Measurements from ENCODE around the gene CMSS1.

The CMSS1 gene

GRCh38 chr3:99918715-99919114, 101.1 kb downstream of the CMSS1 start:
- in situ Hi-C loops (cut with HindIII; ENCODE audit: low sequenced_read_pairs): no loop called here
- no peak for DNase-seq (ENCODE audit: low read depth)
- no peak overlapping the region for H3K4me3 ChIP-seq (ENCODE audit: low read depth, low read length)
- TF ChIP-seq CTCF (IDR thresholded peaks at IDR 0.05; ENCODE audit: low read depth, low read length, missing control alignments): no peak

GRCh38 chr3:99919694-99920093, 102.0 kb downstream of the CMSS1 start:
- no peak for TF ChIP-seq CTCF (IDR thresholded peaks at IDR 0.05; ENCODE audit: low read depth, low read length, missing control alignments)
- no peak for DNase-seq (ENCODE audit: low read depth)
- in situ Hi-C loops (cut with HindIII; ENCODE audit: low sequenced_read_pairs): no loop called here
- no peak overlapping the region for H3K4me3 ChIP-seq (ENCODE audit: low read depth, low read length)

GRCh38 chr3:99920481-99921376, 103.1 kb downstream of the CMSS1 start:
- no peak overlapping the region for H3K4me3 ChIP-seq (ENCODE audit: low read depth, low read length)
- in situ Hi-C loops (cut with HindIII; ENCODE audit: low sequenced_read_pairs): no loop called here
- no peak for TF ChIP-seq CTCF (IDR thresholded peaks at IDR 0.05; ENCODE audit: low read depth, low read length, missing control alignments)
- DNase-seq (ENCODE audit: low read depth): no peak

- in situ Hi-C loops (cut with HindIII; ENCODE audit: low sequenced_read_pairs): no loop called here
- no peak overlapping the region for H3K4me3 ChIP-seq (ENCODE audit: low read depth, low read length)
Observed at GRCh38 chr3:99921377-99921695, 103.7 kb downstream of the CMSS1 start.

GRCh38 chr3:99921986-99922385, 104.3 kb downstream of the CMSS1 start:
- no peak for TF ChIP-seq CTCF (IDR thresholded peaks at IDR 0.05; ENCODE audit: low read depth, low read length, missing control alignments)
- no peak overlapping the region for H3K4me3 ChIP-seq (ENCODE audit: low read depth, low read length)
- in situ Hi-C loops (cut with HindIII; ENCODE audit: low sequenced_read_pairs): no loop called here
- DNase-seq (ENCODE audit: low read depth): peak; percentile 43

More at GRCh38 chr3:99921377-99921695, 103.7 kb downstream of the CMSS1 start:
- DNase-seq (ENCODE audit: low read depth): no peak
- no peak for TF ChIP-seq CTCF (IDR thresholded peaks at IDR 0.05; ENCODE audit: low read depth, low read length, missing control alignments)

- no peak for TF ChIP-seq CTCF (IDR thresholded peaks at IDR 0.05; ENCODE audit: low read depth, low read length, missing control alignments)
- H3K4me3 ChIP-seq (ENCODE audit: low read depth, low read length): no peak overlapping the region
- in situ Hi-C loops (cut with HindIII; ENCODE audit: low sequenced_read_pairs): no loop called here
- no peak for DNase-seq (ENCODE audit: low read depth)
Observed at GRCh38 chr3:99923873-99924272, 106.2 kb downstream of the CMSS1 start.
